SK-N-SH (cell line): ENCODE measurements around the gene VPS26A. TPM values are rescaled to one million over a fixed set of nuclear protein-coding genes. Genes with fewer than 3 reads are reported as not detected.
A peak's percentile ranks its signal among the peaks of the same experiment; 100 is the strongest.

ENCODE experiments used
- CTCF ChIA-PET: fragments of 300-600, 350-600 bp; formaldehyde crosslinking; extraction: SDS; loops from one replicate; lab custom pipeline; 2021; lab: Yijun Ruan, JAX
- POLR2A ChIA-PET: fragments of 350-600 bp; sonication (Branson Sonifier 250); formaldehyde crosslinking; extraction: SDS; loops from one replicate; lab custom pipeline; 2020; ENCODE audit warnings: antibody characterized with exemption, inconsistent platforms; lab: Yijun Ruan, JAX
- DNase-seq: peaks from one replicate; pipeline ENCODE4 v3.0.0; 2012
- H2AFZ ChIP-seq: fragments of 200-600 bp; sonication (generic); 2 replicates; pipeline ENCODE4 v1.8.1; 2016; ENCODE audit warnings: antibody characterized with exemption, mild to moderate bottlenecking, low read depth
- H3F3A ChIP-seq: fragments of 200-600 bp; sonication (generic); replicated peaks from 2 replicates; pipeline ENCODE3; 2016; ENCODE audit warnings: antibody characterized with exemption, mild to moderate bottlenecking; ENCODE audit not compliant: insufficient read depth
- H3K27ac ChIP-seq, 2 experiments: fragments of 200-500 bp in 1 of 2; fragments of 200-600 bp in 1 of 2; sonication (Bioruptor generic) in 1 of 2; sonication (generic), shearing (Covaris generic) in 1 of 2; 2 replicates each; pipeline versions ENCODE4 v1.5.1 to v1.6.1; 2014 to 2016; ENCODE audit warnings: low read depth in 2 of 2, inconsistent platforms in 1 of 2, low read length in 1 of 2, mild to moderate bottlenecking in 1 of 2, mixed read lengths in 1 of 2
- H3K27me3 ChIP-seq: fragments of 200-600 bp; sonication (generic), shearing (Covaris generic); 2 replicates; pipeline ENCODE4 v1.6.1; 2016; ENCODE audit warnings: mixed run types; ENCODE audit not compliant: insufficient read depth
- H3K36me3 ChIP-seq, 2 experiments: fragments of 200-500 bp in 1 of 2; fragments of 200-600 bp in 1 of 2; sonication (Bioruptor generic) in 1 of 2; sonication (generic) in 1 of 2; replicated peaks in 1 of 2; 2 replicates each; pipeline versions ENCODE3 to v1.5.1; 2014 to 2016; ENCODE audit warnings: low read length in 1 of 2, mild to moderate bottlenecking in 1 of 2; ENCODE audit not compliant: insufficient read depth in 2 of 2, control insufficient read depth in 1 of 2
- H3K4me1 ChIP-seq, 2 experiments: fragments of 200-500 bp in 1 of 2; fragments of 200-600 bp in 1 of 2; sonication (Bioruptor generic) in 1 of 2; sonication (generic), shearing (Covaris generic) in 1 of 2; 2 replicates each; pipeline versions ENCODE4 v1.5.1 to v1.6.1; 2014 to 2016; ENCODE audit warnings: low read depth in 1 of 2, low read length in 1 of 2, mixed run types in 1 of 2; ENCODE audit not compliant: insufficient read depth in 2 of 2, control insufficient read depth in 1 of 2
- H3K4me2 ChIP-seq: fragments of 200-600 bp; sonication (generic), shearing (Covaris generic); 2 replicates; pipeline ENCODE4 v1.6.1; 2017; ENCODE audit warnings: mixed run types
- H3K4me3 ChIP-seq, 2 experiments: fragments of 200-500 bp in 1 of 2; fragments of 200-600 bp in 1 of 2; sonication (Bioruptor generic) in 1 of 2; sonication (generic), shearing (Covaris generic) in 1 of 2; 2 replicates each; pipeline versions ENCODE4 v1.5.1 to v1.8.1; 2014 to 2016; ENCODE audit warnings: low read depth in 2 of 2, inconsistent platforms in 1 of 2, low read length in 1 of 2, mild to moderate bottlenecking in 1 of 2, mixed read lengths in 1 of 2, moderate library complexity in 1 of 2
- H3K79me2 ChIP-seq: fragments of 200-600 bp; sonication (generic); 2 replicates; pipeline ENCODE4 v1.8.1; 2017; ENCODE audit warnings: mild to moderate bottlenecking; ENCODE audit not compliant: insufficient read depth
- H3K9ac ChIP-seq: fragments of 200-600 bp; sonication (generic); 2 replicates; pipeline ENCODE4 v1.6.1; 2017; ENCODE audit warnings: mixed run types
- H3K9me2 ChIP-seq: fragments of 200-600 bp; sonication (generic); 2 replicates; pipeline ENCODE4 v1.6.1; 2017; ENCODE audit warnings: mixed run types
- H3K9me3 ChIP-seq: fragments of 200-600 bp; sonication (generic); 2 replicates; pipeline ENCODE4 v1.6.1; 2017; ENCODE audit warnings: mixed run types, mild to moderate bottlenecking, moderate library complexity
- H4K20me1 ChIP-seq: fragments of 200-600 bp; sonication (generic); 2 replicates; pipeline ENCODE4 v1.6.1; 2017; ENCODE audit warnings: mild to moderate bottlenecking, mixed run types; ENCODE audit not compliant: insufficient read depth
- CTCF ChIP-seq: fragments of 200-600 bp; sonication (generic); IDR thresholded peaks from 2 replicates; pipeline ENCODE4 v1.6.1; 2017; ENCODE audit warnings: antibody characterized with exemption, mild to moderate bottlenecking, moderate library complexity
- ELF1 ChIP-seq: IDR thresholded peaks from 2 replicates; pipeline ENCODE4 v1.4.0; 2012
- EZH2phosphoT487 ChIP-seq: fragments of 200-600 bp; sonication (generic); IDR thresholded peaks from 2 replicates; pipeline ENCODE4 v1.6.1; 2017; ENCODE audit warnings: low read depth, mixed run types, mild to moderate bottlenecking, antibody characterized with exemption, moderate library complexity, borderline replicate concordance
- FOXJ3 ChIP-seq: sonication (generic); formaldehyde crosslinking; IDR thresholded peaks from 2 replicates; pipeline ENCODE4 v1.5.1; 2020; ENCODE audit warnings: mild to moderate bottlenecking, missing genetic modification reagents
- GABPA ChIP-seq: IDR thresholded peaks from 2 replicates; pipeline ENCODE4 v1.4.0; 2012; ENCODE audit warnings: low read depth, mild to moderate bottlenecking
- GATA2 ChIP-seq: sonication (generic); formaldehyde crosslinking; IDR thresholded peaks from 2 replicates; pipeline ENCODE4 v1.5.0; 2020; ENCODE audit warnings: mild to moderate bottlenecking, missing genetic modification reagents
- JUND ChIP-seq: IDR thresholded peaks from 2 replicates; pipeline ENCODE4 v1.4.0; 2012
- MAX ChIP-seq: IDR thresholded peaks from 2 replicates; pipeline ENCODE4 v1.4.0; 2012; ENCODE audit warnings: low read depth
- MXI1 ChIP-seq: IDR thresholded peaks from 2 replicates; pipeline ENCODE4 v1.6.1; 2012; ENCODE audit warnings: mild to moderate bottlenecking, low read depth, low read length, improper control_type of control experiment
- NFIC ChIP-seq: IDR thresholded peaks from 2 replicates; pipeline ENCODE4 v1.4.0; 2012; ENCODE audit warnings: borderline replicate concordance
- RCOR1 ChIP-seq: fragments of 150-350 bp; IDR thresholded peaks from 2 replicates; pipeline ENCODE4 v1.6.1; 2017; ENCODE audit warnings: antibody characterized with exemption, low read length
- REST ChIP-seq: IDR thresholded peaks from 2 replicates; pipeline ENCODE4 v1.6.1; 2012; ENCODE audit warnings: mild to moderate bottlenecking, low read depth, low read length, moderate library complexity
- RXRA ChIP-seq: IDR thresholded peaks from 2 replicates; pipeline ENCODE4 v1.4.0; 2012; ENCODE audit warnings: low read depth, mild to moderate bottlenecking, borderline replicate concordance
- SIN3A ChIP-seq: IDR thresholded peaks from 2 replicates; pipeline ENCODE4 v1.6.1; 2012; ENCODE audit warnings: low read depth, mild to moderate bottlenecking, low read length, moderate library complexity, borderline replicate concordance
- SMC3 ChIP-seq: IDR thresholded peaks from 2 replicates; pipeline ENCODE4 v1.6.1; 2012; ENCODE audit warnings: low read depth, low read length, improper control_type of control experiment
- TCF12 ChIP-seq: IDR thresholded peaks from 2 replicates; pipeline ENCODE4 v1.4.0; 2012
- TEAD4 ChIP-seq: IDR thresholded peaks from 2 replicates; pipeline ENCODE4 v1.4.0; 2012; ENCODE audit warnings: mild to moderate bottlenecking, borderline replicate concordance; ENCODE audit not compliant: insufficient read depth
- YY1 ChIP-seq: IDR thresholded peaks from 2 replicates; pipeline ENCODE4 v1.4.0; 2012; ENCODE audit warnings: low read depth, mild to moderate bottlenecking
- WGBS: methylation state at CpG from one replicate; pipeline ENCODE4 v1.1.6; 2017; ENCODE audit warnings: low lambda C conversion rate; 5-methylcytosine and 5-hydroxymethylcytosine counted together
- polyA plus RNA-seq, 3 experiments: library from polyadenylated mRNA; depleted of rRNA; stranded (reverse); fragments of >200 nt; gene quantifications; 2 replicates each; pipeline ENCODE4 v1.2.3, GENCODE V29; 2012
- TF ChIP-seq, protein P1 (sequence below): fragments of 150-350 bp; IDR thresholded peaks from 2 replicates; pipeline ENCODE4 v1.6.1; 2016; ENCODE audit warnings: mild to moderate bottlenecking, low read depth, low read length
- TF ChIP-seq, protein P2 (sequence below): IDR thresholded peaks from 2 replicates; pipeline ENCODE4 v1.4.0; 2012; ENCODE audit warnings: low read depth, borderline replicate concordance

The VPS26A gene
- polyA plus RNA-seq, 1 of the 3 experiments (the other 2 are of a cell fraction): 10.6 TPM

DNA sequence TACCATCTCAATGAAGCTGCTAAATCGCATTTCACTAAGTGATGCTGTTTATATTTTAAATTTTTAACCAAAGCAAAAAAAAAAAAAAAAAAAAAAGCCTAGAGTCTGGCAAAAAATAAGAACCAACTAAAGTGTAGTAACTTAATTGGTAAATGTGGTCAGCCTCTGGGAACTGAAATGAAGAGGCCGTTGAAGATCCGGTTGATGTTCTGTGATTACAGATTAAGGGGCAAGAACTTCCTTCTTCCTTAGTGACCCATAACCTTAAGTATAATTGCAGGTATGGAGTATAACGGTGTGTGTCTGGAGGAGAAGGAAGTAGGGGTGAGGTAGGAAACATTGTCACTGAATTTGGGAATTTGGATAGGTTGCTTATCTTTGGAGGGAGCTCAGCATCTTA lies 43.8 kb upstream of the VPS26A start:
- Histone ChIP-seq H3K9me2 (no peaks in the 10 kb centered on the region), H3K4me2 (no peak overlapping the region), H3K9me3 (no peaks in the 10 kb centered on the region), H3K4me3 (no peak overlapping the region), H3K4me1 (no peaks in the 10 kb centered on the region), H3F3A (no peaks in the 10 kb centered on the region), H3K9ac (no peak overlapping the region), H2AFZ (no peak overlapping the region), H3K27me3 (no peaks in the 10 kb centered on the region), H4K20me1 (no peaks in the 10 kb centered on the region), H3K79me2 (no peaks in the 10 kb centered on the region), H3K36me3 (no peaks in the 10 kb centered on the region), H3K27ac (no peak overlapping the region)
- no peak for DNase-seq
- no peak for TF ChIP-seq SIN3A
- no peak for TF ChIP-seq JUND
- TF ChIP-seq RCOR1: no peak
- TF ChIP-seq GATA2: no peak
- TF ChIP-seq YY1: no peak
- TF ChIP-seq GABPA: no peak
- no peak for TF ChIP-seq NFIC
- no peak for TF ChIP-seq MAX
- ChIA-PET CTCF (interaction anchor here (1.3 kb wide), 1 partner anchor 14 kb away, joined by 5 read pairs; no protein-coding TSS in a partner anchor), POLR2A (no interaction called here)
- WGBS: 38% methylated on average over 4 of the region's 4 CpGs

GRCh38 chr10:69086001-69086509 lies 37.9 kb upstream of the VPS26A start:
- CTCF ChIA-PET: interaction anchor here (4.9 kb wide), 1 partner anchor 7 kb away, joined by 22 read pairs; no protein-coding TSS in a partner anchor
- Histone ChIP-seq H3K4me3 (no peak overlapping the region), H3K27me3 (no peaks in the 10 kb centered on the region), H3F3A (peaks cover 7% of the 10 kb centered on the region), H3K9ac (no peak overlapping the region), H3K36me3 (no peaks in the 10 kb centered on the region), H3K4me2 (no peak overlapping the region), H2AFZ (peak overlapping the region; percentile 35; the same call in 1 of the 2 replicates), H3K4me1 (no peaks in the 10 kb centered on the region), H3K27ac (no peak overlapping the region), H4K20me1 (no peaks in the 10 kb centered on the region), H3K9me2 (no peaks in the 10 kb centered on the region), H3K9me3 (no peaks in the 10 kb centered on the region), H3K79me2 (no peaks in the 10 kb centered on the region)
- no peak for DNase-seq
- WGBS: 77% methylated on average over 9 of the region's 9 CpGs
- POLR2A ChIA-PET: no interaction called here
- TF ChIP-seq SMC3: no peak
- TF ChIP-seq RXRA: no peak
- TF ChIP-seq EZH2phosphoT487: no peak
- TF ChIP-seq MAX: no peak
- TF ChIP-seq FOXJ3 (CRISPR knock-in tag): no peak
- no peak for TF ChIP-seq GATA2
- TF ChIP-seq JUND: no peak
- TF ChIP-seq, protein P1, sequence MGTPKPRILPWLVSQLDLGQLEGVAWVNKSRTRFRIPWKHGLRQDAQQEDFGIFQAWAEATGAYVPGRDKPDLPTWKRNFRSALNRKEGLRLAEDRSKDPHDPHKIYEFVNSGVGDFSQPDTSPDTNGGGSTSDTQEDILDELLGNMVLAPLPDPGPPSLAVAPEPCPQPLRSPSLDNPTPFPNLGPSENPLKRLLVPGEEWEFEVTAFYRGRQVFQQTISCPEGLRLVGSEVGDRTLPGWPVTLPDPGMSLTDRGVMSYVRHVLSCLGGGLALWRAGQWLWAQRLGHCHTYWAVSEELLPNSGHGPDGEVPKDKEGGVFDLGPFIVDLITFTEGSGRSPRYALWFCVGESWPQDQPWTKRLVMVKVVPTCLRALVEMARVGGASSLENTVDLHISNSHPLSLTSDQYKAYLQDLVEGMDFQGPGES: no peak
- TF ChIP-seq, protein P2, sequence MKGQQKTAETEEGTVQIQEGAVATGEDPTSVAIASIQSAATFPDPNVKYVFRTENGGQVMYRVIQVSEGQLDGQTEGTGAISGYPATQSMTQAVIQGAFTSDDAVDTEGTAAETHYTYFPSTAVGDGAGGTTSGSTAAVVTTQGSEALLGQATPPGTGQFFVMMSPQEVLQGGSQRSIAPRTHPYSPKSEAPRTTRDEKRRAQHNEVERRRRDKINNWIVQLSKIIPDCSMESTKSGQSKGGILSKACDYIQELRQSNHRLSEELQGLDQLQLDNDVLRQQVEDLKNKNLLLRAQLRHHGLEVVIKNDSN: no peak
- TF ChIP-seq TCF12: no peak
- TF ChIP-seq GABPA: no peak
- no peak for TF ChIP-seq REST
- TF ChIP-seq TEAD4: no peak
- TF ChIP-seq CTCF: no peak
- TF ChIP-seq MXI1: no peak
- no peak for TF ChIP-seq ELF1
